HepG2 (cell line): Measurements from ENCODE around the gene PIGX. TPM values are rescaled to one million over a fixed set of nuclear protein-coding genes. Genes with fewer than 3 reads are reported as not detected.

Experiments used
- GZF1 ChIP-seq: sonication (generic); formaldehyde crosslinking; IDR thresholded peaks from 2 replicates; pipeline ENCODE4 v1.5.1; 2020; ENCODE audit warnings: mild to moderate bottlenecking, missing genetic modification reagents
- HOXA9 ChIP-seq: sonication (generic); formaldehyde crosslinking; IDR thresholded peaks from 2 replicates; pipeline ENCODE4 v1.8.1; 2022; ENCODE audit warnings: missing genetic modification reagents, mild to moderate bottlenecking, moderate library complexity, borderline replicate concordance
- HOXD1 ChIP-seq: sonication (generic); formaldehyde crosslinking; IDR thresholded peaks from 2 replicates; pipeline ENCODE4 v1.5.0; 2020; ENCODE audit warnings: missing genetic modification reagents
- MAF1 ChIP-seq: sonication (generic); formaldehyde crosslinking; IDR thresholded peaks from 2 replicates; pipeline ENCODE4 v1.5.0; 2020; ENCODE audit warnings: missing genetic modification reagents, borderline replicate concordance
- NONO ChIP-seq, 2 experiments: fragments of 450-650 bp in 1 of 2; sonication (generic) in 1 of 2; formaldehyde crosslinking in 1 of 2; IDR thresholded peaks in 1 of 2; conservative IDR thresholded peaks in 1 of 2; 2 replicates each; pipeline versions ENCODE4 v1.6.1 to v1.8.0; 2017 to 2022; ENCODE audit warnings: mild to moderate bottlenecking in 1 of 2, missing genetic modification reagents in 1 of 2, moderate library complexity in 1 of 2
- RBM39 ChIP-seq: fragments of 200-400 bp; formaldehyde crosslinking; IDR thresholded peaks from one replicate; pipeline ENCODE4 v1.6.1; 2018; ENCODE audit warnings: antibody characterized with exemption, mild to moderate bottlenecking, low read depth, low read length; ENCODE audit not compliant: poor library complexity, severe bottlenecking
- REST ChIP-seq, 2 experiments: IDR thresholded peaks; 2 replicates each; pipeline ENCODE4 v1.6.1; 2011 to 2012; ENCODE audit warnings: low read length in 2 of 2, borderline replicate concordance in 1 of 2, low read depth in 1 of 2, mild to moderate bottlenecking in 1 of 2, moderate library complexity in 1 of 2
- SETDB1 ChIP-seq: sonication (generic); formaldehyde crosslinking; IDR thresholded peaks from 2 replicates; pipeline ENCODE4 v1.5.1; 2020; ENCODE audit warnings: missing genetic modification reagents, mild to moderate bottlenecking, borderline replicate concordance
- SPEN ChIP-seq: sonication (generic); formaldehyde crosslinking; IDR thresholded peaks from 2 replicates; pipeline ENCODE4 v1.5.1; 2020; ENCODE audit warnings: low read depth, mild to moderate bottlenecking, missing genetic modification reagents
- ZNF274 ChIP-seq: sonication (generic); formaldehyde crosslinking; IDR thresholded peaks from 2 replicates; pipeline ENCODE4 v1.5.1; 2020; ENCODE audit warnings: mild to moderate bottlenecking, missing genetic modification reagents
- ZNF589 ChIP-seq: sonication (generic); formaldehyde crosslinking; conservative IDR thresholded peaks from 2 replicates; pipeline ENCODE4 v1.8.0; 2022; ENCODE audit warnings: mild to moderate bottlenecking, moderate library complexity, missing genetic modification reagents
- ZNF777 ChIP-seq: sonication (generic); formaldehyde crosslinking; IDR thresholded peaks from 2 replicates; pipeline ENCODE4 v1.4.0; 2020; ENCODE audit warnings: missing genetic modification reagents
- ZNF800 ChIP-seq: sonication (generic); formaldehyde crosslinking; IDR thresholded peaks from 2 replicates; pipeline ENCODE4 v1.4.0; 2020; ENCODE audit warnings: missing genetic modification reagents
- ZSCAN20 ChIP-seq: sonication (generic); formaldehyde crosslinking; IDR thresholded peaks from 2 replicates; pipeline ENCODE4 v1.4.0; 2020; ENCODE audit warnings: missing genetic modification reagents, mild to moderate bottlenecking, borderline replicate concordance
- polyA plus RNA-seq, 8 experiments: library from polyadenylated mRNA; depleted of rRNA in 3 of 8; stranded (reverse) in 7 of 8; unstranded in 1 of 8; fragments of >200 nt; fragmentation: Illumina TruSeq in 4 of 8; extraction: Trizol in 4 of 8; gene quantifications; 2 replicates each; pipeline versions ENCODE4 v1.2.1 to v1.2.3, GENCODE V29; 2011 to 2016; ENCODE audit warnings: low read depth in 4 of 8, missing spikeins in 1 of 8, mixed read lengths in 1 of 8; ENCODE audit not compliant: insufficient read depth in 1 of 8
- total RNA-seq, 5 experiments: library from RNA; depleted of rRNA; stranded (reverse); fragments of >200 nt; fragmentation: Illumina TruSeq; extraction: Trizol; gene quantifications; 2 replicates each; pipeline ENCODE4 v1.2.3, GENCODE V29; 2016; ENCODE audit warnings: low read depth in 1 of 5
- TF ChIP-seq, protein P1 (sequence below): sonication (generic); formaldehyde crosslinking; IDR thresholded peaks from 2 replicates; pipeline ENCODE4 v1.9.0; 2021; ENCODE audit warnings: missing genetic modification reagents, borderline replicate concordance
- TF ChIP-seq, protein P2 (sequence below): sonication (generic); formaldehyde crosslinking; IDR thresholded peaks from 2 replicates; pipeline ENCODE4 v1.4.0; 2020; ENCODE audit warnings: mild to moderate bottlenecking, low read depth, missing genetic modification reagents
- TF ChIP-seq, protein P3 (sequence below): IDR thresholded peaks from 2 replicates; pipeline ENCODE4 v1.6.1; 2012; ENCODE audit warnings: inconsistent platforms

PIGX gene
- total and polyA plus RNA-seq, 2 of the 13 experiments (the other 11 are each of a cell fraction or from before 2014, with no cell fraction given), result 13.2 to 21.3 TPM

DNA sequence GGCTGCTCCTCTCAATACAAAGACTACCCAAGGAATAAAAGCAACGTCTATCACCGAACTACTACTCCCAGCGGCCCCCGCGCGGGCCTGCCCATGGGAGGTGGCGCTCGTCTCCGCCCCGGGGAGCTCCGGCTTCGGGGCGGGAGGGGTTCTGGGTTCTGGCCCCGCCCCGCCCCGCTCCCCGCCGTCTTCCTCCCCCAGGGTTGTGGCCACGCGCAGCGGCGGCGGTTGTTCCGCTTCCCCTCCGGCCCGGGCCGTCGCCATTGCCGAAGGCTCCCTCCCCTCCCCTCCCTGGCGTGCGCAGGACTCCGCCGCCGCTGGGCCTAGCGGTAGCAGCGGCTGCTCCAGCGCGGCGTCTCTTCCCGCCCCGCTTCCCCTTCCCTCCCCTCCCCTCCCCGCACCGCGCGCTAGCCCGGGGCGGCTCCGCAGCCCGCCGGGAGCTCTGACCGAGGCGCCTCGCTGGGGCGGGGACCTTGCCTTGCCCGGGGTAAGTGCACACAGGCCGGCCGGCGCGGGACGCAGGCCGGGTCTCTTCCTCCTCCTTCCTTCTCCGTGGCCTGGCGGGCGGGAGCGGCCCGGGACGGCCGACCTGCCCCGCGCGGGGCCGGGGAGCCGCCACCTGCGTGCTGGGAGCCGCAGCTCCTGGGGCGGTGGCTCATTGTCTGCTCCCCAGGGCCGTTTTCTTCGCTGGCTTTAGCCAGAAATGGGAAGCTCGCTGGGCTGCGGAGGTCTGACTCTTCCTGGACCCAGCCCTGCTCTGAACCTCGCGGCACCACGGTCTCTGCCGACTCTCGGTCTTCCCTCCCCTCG, 27.7 kb downstream of the PIGX start, which contains the start of gene PAK2 (continued):
- TF ChIP-seq ZSCAN20 (no peak), REST (IDR thresholded peaks at IDR 0.05; ENCODE audit: borderline replicate concordance in 1 of 2, low read depth in 1 of 2, low read length in 2 of 2) (0 out of 4 replicates have a peak, but pooled peaks of 1 of the 2 experiments have one; percentile 21), SPEN (CRISPR knock-in tag) (peak; percentile 23; the same call in 1 of the 2 replicates), GZF1 (CRISPR knock-in tag) (no peak), HOXD1 (CRISPR knock-in tag) (peak; percentile 72; the same call in 1 of the 2 replicates), NONO (IDR thresholded peaks at IDR 0.05) (no peak), NONO (CRISPR knock-in tag; conservative IDR thresholded peaks at IDR 0.05) (peak; percentile 62; the same call in 1 of the 2 replicates), ZNF800 (no peak), ZNF777 (CRISPR knock-in tag) (0 out of 2 replicates have a peak, but pooled peaks have one; percentile 42), SETDB1 (no peak), ZNF274 (no peak), ZNF589 (CRISPR knock-in tag) (no peak), RBM39 (no peak), HOXA9 (CRISPR knock-in tag) (no peak; the same call in 1 of the 2 replicates), MAF1 (0 out of 2 replicates have a peak, but pooled peaks have one; percentile 65)
- TF ChIP-seq, protein P1, sequence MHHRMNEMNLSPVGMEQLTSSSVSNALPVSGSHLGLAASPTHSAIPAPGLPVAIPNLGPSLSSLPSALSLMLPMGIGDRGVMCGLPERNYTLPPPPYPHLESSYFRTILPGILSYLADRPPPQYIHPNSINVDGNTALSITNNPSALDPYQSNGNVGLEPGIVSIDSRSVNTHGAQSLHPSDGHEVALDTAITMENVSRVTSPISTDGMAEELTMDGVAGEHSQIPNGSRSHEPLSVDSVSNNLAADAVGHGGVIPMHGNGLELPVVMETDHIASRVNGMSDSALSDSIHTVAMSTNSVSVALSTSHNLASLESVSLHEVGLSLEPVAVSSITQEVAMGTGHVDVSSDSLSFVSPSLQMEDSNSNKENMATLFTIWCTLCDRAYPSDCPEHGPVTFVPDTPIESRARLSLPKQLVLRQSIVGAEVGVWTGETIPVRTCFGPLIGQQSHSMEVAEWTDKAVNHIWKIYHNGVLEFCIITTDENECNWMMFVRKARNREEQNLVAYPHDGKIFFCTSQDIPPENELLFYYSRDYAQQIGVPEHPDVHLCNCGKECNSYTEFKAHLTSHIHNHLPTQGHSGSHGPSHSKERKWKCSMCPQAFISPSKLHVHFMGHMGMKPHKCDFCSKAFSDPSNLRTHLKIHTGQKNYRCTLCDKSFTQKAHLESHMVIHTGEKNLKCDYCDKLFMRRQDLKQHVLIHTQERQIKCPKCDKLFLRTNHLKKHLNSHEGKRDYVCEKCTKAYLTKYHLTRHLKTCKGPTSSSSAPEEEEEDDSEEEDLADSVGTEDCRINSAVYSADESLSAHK (CRISPR knock-in tag), result no peak
- TF ChIP-seq, protein P2, sequence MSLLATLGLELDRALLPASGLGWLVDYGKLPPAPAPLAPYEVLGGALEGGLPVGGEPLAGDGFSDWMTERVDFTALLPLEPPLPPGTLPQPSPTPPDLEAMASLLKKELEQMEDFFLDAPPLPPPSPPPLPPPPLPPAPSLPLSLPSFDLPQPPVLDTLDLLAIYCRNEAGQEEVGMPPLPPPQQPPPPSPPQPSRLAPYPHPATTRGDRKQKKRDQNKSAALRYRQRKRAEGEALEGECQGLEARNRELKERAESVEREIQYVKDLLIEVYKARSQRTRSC, result no peak
- TF ChIP-seq, protein P3, sequence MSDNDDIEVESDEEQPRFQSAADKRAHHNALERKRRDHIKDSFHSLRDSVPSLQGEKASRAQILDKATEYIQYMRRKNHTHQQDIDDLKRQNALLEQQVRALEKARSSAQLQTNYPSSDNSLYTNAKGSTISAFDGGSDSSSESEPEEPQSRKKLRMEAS, result peak; percentile 65
